ELF-1 (cell line): Measurements from ENCODE around the gene PPP3R1.
"Not testable (repeated sequence)": the region's sequence is repeated elsewhere in the genome, so short reads cannot be mapped to it uniquely, and the experiment has no call there.

Experiments
- DNase-seq: peaks from one replicate; pipeline ENCODE4 v3.0.0-alpha.2; 2016; ENCODE audit warnings: low read depth, low spot score

PPP3R1 gene

GRCh38 chr2:68188831-68189230 is 63.5 kb downstream of the PPP3R1 start:
- no peak for DNase-seq

GRCh38 chr2:68187329-68187728 is 65.0 kb downstream of the PPP3R1 start:
- no peak for DNase-seq

- DNase-seq: peak; percentile 55
These were observed 66.7 kb downstream of the PPP3R1 start for GRCh38 chr2:68185541-68186164.

- DNase-seq: no peak
These were observed 69.4 kb downstream of the PPP3R1 start for GRCh38 chr2:68182902-68183301.

DNA sequence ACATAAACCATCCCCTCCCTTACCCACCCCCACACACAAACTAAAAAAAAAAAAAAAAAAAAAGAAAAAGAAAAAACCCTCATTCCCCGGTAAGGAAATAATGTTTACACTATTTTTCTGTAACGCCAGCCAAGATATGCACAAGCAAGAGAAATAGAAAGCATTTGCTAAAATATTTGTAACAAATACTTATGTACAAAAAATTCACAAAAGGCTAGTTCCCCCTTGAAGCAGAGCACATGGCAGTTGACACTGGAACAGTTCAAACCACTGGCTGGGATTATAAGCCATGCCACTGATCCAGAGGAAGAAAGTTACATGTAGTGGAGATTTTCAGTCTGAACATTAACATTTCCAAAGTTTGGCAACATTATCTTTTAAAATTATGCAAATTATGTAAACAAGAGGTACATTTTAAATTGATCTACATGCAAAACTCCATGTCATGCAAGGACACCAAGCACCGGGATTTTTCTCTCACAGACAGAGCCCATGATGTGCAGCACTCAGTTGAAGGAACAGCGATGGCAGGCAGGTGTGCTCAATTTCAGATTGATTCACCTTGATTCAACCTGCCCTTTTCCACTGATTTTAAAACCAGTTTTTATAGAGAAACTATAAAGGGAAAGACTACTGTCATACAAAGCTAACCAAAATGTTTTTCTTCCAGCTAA is 73.2 kb downstream of the PPP3R1 start:
- DNase-seq: no peak

DNA sequence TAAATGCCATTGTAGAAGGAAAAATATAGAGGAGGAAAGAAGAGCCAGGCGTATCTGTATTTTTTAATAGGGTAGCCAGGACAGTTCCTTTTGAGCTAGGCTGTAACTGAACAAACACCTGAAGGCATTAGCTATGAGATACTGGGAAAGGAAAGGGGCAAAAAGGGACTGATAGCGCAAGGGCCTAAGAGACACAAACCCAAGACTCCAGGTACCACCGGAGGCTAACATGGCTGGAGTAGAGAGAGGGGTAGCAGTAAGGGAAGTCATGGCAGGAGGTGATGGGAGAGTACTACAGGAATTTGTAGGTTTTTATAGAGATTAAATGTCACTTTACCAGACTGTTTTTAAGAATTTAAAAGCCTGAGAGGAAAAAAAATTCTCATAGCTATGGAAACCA is 73.9 kb downstream of the PPP3R1 start:
- DNase-seq: no peak

GRCh38 chr2:68177541-68177940 is 74.8 kb downstream of the PPP3R1 start:
- no peak for DNase-seq

GRCh38 chr2:68176657-68177056 is 75.7 kb downstream of the PPP3R1 start:
- DNase-seq: no peak

GRCh38 chr2:68175210-68175609 is 77.1 kb downstream of the PPP3R1 start:
- DNase-seq: not testable (repeated sequence)

- DNase-seq: no peak
These were observed 79.2 kb downstream of the PPP3R1 start for GRCh38 chr2:68172990-68173700.

GRCh38 chr2:68172521-68172920 is 79.8 kb downstream of the PPP3R1 start:
- no peak for DNase-seq

- DNase-seq: no peak
These were observed 80.6 kb downstream of the PPP3R1 start for GRCh38 chr2:68171684-68172083.

- no peak for DNase-seq
These were observed 81.2 kb downstream of the PPP3R1 start for GRCh38 chr2:68171146-68171545.

DNA sequence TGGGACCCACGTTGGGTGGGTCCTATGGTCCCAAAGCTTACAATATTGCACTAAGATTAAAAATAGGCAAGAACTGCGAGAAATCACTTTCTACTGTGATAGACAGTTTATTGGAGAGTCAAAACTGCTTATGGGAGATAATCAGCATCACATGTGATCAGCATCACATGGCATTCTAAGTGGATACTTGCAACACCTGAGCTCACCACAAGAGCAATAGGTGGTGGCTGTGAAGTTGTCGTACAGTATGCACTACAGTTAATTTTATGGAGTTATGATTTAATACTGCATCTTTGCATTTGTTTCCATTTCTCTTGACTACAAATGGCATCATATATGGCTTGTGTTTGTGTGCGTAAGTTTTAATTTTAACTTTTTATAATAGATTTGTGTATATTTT is 83.0 kb downstream of the PPP3R1 start:
- DNase-seq: no peak

GRCh38 chr2:68167186-68167585 is 85.1 kb downstream of the PPP3R1 start:
- DNase-seq: no peak

DNA sequence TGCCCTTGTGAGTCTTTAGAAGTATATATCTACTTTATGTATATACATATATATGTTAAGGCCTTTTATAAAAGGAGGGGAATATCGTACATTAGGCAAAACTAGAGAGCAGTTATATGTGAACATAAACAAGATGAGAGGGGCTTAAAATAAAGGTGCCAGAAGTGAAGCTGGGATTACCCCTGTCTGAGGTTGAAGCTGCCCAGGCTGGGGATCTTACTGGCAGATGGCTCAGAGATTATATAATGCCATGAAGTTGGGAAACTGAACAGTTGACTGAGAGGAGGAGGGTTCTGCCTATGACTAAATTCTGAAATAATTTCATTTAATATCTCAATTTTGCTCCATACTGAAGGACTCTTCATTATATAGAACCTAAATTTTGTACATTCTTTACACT is 88.7 kb downstream of the PPP3R1 start:
- no peak for DNase-seq

- no peak for DNase-seq
These were observed 94.2 kb downstream of the PPP3R1 start for GRCh38 chr2:68158134-68158447.

DNA sequence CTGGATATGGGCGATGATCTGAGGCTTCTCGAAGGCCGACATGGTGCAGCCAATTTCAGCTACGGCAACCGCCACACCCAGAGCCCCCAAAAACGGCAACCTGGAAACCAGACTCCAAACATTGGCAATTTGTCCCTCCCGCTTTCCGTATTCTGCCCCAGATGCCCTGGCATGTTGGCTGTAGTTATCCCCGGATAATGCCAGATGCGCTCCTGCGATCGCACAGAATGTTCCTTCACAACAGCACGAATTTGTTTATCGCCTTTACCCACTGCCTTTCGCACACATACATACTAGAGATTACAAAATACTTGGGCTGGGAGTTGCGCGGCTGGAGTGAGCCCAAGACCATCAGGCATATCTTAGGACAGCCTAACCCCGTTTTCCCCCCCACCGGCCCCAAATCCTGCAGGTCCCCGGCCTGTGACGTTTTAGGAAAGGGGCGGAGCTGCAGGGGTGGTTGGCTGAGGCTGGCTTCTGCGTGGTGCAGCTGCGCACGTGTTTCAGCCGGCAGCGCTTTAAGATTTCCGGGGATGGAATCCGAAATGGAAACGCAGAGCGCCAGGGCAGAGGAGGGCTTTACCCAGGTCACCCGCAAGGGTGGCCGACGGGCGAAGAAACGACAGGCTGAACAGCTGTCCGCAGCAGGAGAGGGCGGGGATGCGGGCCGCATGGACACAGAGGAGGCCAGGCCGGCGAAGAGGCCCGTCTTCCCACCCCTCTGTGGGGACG is 94.8 kb downstream of the PPP3R1 start, which contains the start of gene PNO1:
Gene PNO1, plus strand, starts transcription at position 487 of the 732 bp plus-strand sequence. Its CDS starts 47 bp downstream, at position 534.
- peak; percentile 98 for DNase-seq

- peak; percentile 76 for DNase-seq
These were observed 95.3 kb downstream of the PPP3R1 start for GRCh38 chr2:68157002-68157401.

- no peak for DNase-seq
These were observed 95.9 kb downstream of the PPP3R1 start for GRCh38 chr2:68156419-68156818.

- no peak for DNase-seq
These were observed 96.7 kb downstream of the PPP3R1 start for GRCh38 chr2:68155618-68156017.

GRCh38 chr2:68152681-68153347 is 99.5 kb downstream of the PPP3R1 start:
- DNase-seq: no peak
